AG09309 (cell line): ENCODE results near the gene NPTXR.

Experiments used
- DNase-seq: peaks from one replicate; pipeline ENCODE4 v3.0.0-alpha.2; 2010; ENCODE audit warnings: low read depth
- H3K4me3 ChIP-seq: 2 replicates; pipeline ENCODE4 v1.5.1; 2011; ENCODE audit warnings: mild to moderate bottlenecking, low read depth, low read length, moderate library complexity; ENCODE audit not compliant: control insufficient read depth
- CTCF ChIP-seq: IDR thresholded peaks from 2 replicates; pipeline ENCODE4 v1.5.1; 2011; ENCODE audit warnings: mild to moderate bottlenecking, low read depth, low read length, inconsistent platforms; ENCODE audit not compliant: insufficient read depth, control insufficient read depth; ENCODE audit errors: missing control alignments

NPTXR gene

DNA sequence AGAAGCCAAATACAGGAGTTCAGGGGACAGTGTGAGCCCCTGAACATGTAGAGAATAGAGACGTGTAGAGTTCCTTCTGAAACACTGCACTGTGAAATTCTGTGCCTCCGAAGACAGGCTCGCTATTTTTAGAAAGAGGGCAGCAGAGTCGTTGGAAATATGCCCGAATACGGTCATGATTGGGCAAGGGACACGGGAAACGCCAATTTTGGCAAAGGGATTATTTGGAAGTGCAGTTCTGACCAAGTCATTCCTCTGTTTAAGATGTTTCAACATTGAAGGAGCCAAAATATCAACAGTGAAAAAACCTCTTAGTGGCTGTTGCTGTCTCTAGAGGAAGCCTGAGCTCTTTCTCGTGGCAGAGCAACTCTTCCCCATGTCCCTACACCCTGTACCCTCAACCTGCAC, 37.6 kb upstream of the NPTXR start:
- peak; percentile 67 for DNase-seq
- H3K4me3 ChIP-seq = no peak overlapping the region
- TF ChIP-seq CTCF = no peak

DNA sequence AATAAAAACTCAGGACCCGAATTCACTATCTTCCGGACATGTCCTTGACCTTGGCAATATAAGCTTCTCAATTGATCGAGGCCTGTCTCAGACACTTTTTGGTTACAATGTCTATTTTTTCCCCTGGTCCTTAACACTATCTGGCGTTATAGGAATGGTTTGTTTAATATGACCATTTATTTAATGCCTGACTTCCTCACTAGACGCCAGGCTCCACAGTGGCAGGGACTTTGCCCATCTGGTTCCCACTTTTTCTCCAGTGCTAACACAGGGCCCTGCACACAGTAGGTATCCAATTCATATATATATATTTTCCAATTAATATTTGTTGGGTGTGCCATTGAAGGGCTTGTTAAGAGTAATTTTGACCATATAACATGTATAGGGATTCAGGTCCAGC, 36.1 kb upstream of the NPTXR start:
- no peak overlapping the region for H3K4me3 ChIP-seq
- no peak for DNase-seq
- no peak for TF ChIP-seq CTCF

DNA sequence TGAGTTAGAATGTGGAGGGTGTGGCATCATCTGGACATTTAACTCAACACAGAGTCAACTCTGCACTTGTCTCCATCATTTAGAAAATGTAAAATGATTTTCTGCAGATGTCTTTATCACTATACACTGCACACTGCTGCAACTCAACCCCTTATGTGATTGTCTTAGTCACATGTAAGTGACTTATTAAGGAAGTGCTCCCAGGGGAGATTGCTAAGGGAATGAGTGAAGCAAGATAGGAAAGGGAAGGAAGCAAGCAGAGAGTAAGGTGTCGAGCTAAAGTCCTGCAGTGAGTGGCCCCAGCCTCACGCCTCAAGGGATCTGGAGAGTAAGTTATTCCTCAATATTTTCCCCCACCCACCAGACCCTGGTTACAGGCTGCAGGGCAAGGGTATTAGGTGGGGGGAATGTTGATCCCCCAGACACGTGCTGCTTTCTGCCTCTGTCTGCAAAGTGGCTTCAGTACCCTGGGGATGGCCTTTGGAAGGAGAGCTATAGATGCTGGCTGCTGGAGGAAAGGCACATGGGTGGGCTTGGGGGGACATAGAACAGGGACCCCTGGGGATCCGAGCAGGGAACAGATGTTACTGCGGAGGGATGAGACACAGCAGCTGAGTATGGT, 35.4 kb upstream of the NPTXR start:
- no peak for TF ChIP-seq CTCF
- no peak for DNase-seq
- H3K4me3 ChIP-seq = no peak overlapping the region

DNA sequence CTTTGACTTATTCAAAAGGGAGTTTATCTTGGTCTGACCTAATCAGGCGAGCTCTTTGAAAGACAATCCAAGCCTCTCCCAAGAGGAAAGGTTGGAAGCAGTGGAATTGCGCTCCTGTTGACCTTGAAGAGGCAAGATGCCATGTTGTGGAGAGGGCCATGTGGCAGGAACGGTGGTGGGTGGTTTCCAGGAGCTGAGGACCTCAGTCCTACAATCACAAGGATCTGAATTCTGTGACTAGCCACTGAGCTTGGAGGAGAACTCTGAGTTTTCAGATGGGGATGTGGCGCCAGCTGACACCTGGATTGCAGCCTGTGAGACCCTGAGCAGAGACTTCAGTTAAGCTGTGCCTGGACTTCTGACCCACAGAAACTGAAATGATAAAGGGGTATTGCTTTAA, 34.2 kb upstream of the NPTXR start:
- H3K4me3 ChIP-seq = no peak overlapping the region
- DNase-seq = no peak
- TF ChIP-seq CTCF = no peak

DNA sequence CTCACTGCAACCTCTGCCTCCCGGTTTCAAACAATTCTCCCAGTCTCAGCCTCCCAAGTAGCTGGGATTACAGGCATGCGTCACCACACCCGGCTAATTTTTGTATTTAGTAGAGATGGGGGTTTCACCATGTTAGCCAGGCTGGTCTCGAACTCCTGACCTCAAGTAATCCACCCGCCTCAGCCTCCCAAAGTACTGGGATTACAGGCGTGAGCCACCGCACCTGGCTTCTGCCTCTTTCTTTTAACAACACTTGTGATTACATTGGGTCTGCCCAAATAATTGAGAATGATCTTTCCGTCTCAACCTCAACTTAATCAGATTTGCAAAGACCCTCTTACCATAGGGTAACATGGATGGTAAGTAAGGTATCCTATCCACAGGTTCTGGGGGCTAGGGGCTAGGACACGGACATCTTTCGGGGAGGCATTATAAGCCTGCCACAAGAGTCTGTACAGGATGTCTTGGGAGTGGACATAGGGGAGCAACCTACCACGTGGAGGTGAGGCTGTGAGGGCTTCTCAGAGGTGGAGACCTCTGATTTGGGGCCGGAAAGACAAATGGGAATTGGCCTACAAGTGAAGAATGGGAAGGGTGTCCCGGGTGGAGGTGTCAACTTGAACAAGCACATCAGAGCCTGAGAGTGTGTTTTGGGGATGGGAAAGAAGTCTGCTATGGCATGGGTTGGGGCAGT, 30.8 kb upstream of the NPTXR start:
- DNase-seq = no peak
- TF ChIP-seq CTCF = no peak
- H3K4me3 ChIP-seq = no peak overlapping the region

- no peak overlapping the region for H3K4me3 ChIP-seq
- TF ChIP-seq CTCF = no peak
- DNase-seq = no peak
Measured at GRCh38 chr22:38873469-38874411, 29.9 kb upstream of the NPTXR start.
